ENCODE measurements around the gene TMEM186. TPM values are rescaled to one million over a fixed set of nuclear protein-coding genes. Genes with fewer than 3 reads are reported as not detected.
"Not testable (repeated sequence)": the region's sequence is repeated elsewhere in the genome, so short reads cannot be mapped to it uniquely, and the experiment has no call there.

TMEM186 gene
- total RNA-seq, result 13.0 TPM
- long read RNA-seq, transcript TMEM186-201 (2 exons, 1,448 nt), result major isoform, 15 of 24 reads
- long read RNA-seq, partial matches to known transcripts, result 0 of 24 reads
- long read RNA-seq, other reads (novel, unspliced or antisense), result 9 of 24 reads

- ATAC-seq (peak; percentile 100), DNase-seq (peak; percentile 97)
- intact Hi-C loops (cut with micrococcal nuclease), result no loop called here
Measured at GRCh38 chr16:8797364-8798173, at the start of gene TMEM186, which contains the start of gene PMM2. Gene TMEM186 (minus strand): TSS chr16:8797639. CDS start chr16:8797614, 25 bp downstream. Gene PMM2 (plus strand): TSS chr16:8797839. CDS start chr16:8797883, 44 bp downstream.

GRCh38 chr16:8847145-8847544 is 49.7 kb upstream of the TMEM186 start:
- DNase-seq, result no peak
- intact Hi-C loops (cut with micrococcal nuclease), result no loop called here
- no peak for ATAC-seq

GRCh38 chr16:8846401-8846932 is 49.0 kb upstream of the TMEM186 start:
- ATAC-seq (no peak), DNase-seq (no peak)
- intact Hi-C loops (cut with micrococcal nuclease), result no loop called here

GRCh38 chr16:8845699-8846298 is 48.4 kb upstream of the TMEM186 start:
- intact Hi-C loops (cut with micrococcal nuclease), result no loop called here
- no peak for DNase-seq

GRCh38 chr16:8843296-8843695 is 45.9 kb upstream of the TMEM186 start:
- intact Hi-C loops (cut with micrococcal nuclease); DNase-seq; ATAC-seq: not testable (repeated sequence)

More at GRCh38 chr16:8845699-8846298, 48.4 kb upstream of the TMEM186 start:
- ATAC-seq, result no peak

GRCh38 chr16:8842016-8842415 is 44.6 kb upstream of the TMEM186 start:
- intact Hi-C loops (cut with micrococcal nuclease); ATAC-seq; DNase-seq: not testable (repeated sequence)

- ATAC-seq; intact Hi-C loops (cut with micrococcal nuclease); DNase-seq: not testable (repeated sequence)
Measured at GRCh38 chr16:8837594-8837993, 40.2 kb upstream of the TMEM186 start.

GRCh38 chr16:8836797-8837196 is 39.4 kb upstream of the TMEM186 start:
- intact Hi-C loops (cut with micrococcal nuclease); DNase-seq; ATAC-seq: not testable (repeated sequence)

- intact Hi-C loops (cut with micrococcal nuclease), result no loop called here
- DNase-seq (no peak), ATAC-seq (no peak)
Measured at GRCh38 chr16:8832717-8833105, 35.3 kb upstream of the TMEM186 start.

GRCh38 chr16:8831871-8832716 is 34.7 kb upstream of the TMEM186 start:
- DNase-seq (no peak), ATAC-seq (no peak)
- intact Hi-C loops (cut with micrococcal nuclease), result no loop called here

- no peak for DNase-seq
- intact Hi-C loops (cut with micrococcal nuclease), result no loop called here
- ATAC-seq, result no peak
Measured at GRCh38 chr16:8831450-8831849, 34.0 kb upstream of the TMEM186 start.

GRCh38 chr16:8828541-8829165 is 31.2 kb upstream of the TMEM186 start:
- ATAC-seq, result no peak
- intact Hi-C loops (cut with micrococcal nuclease), result no loop called here
- DNase-seq, result no peak

GRCh38 chr16:8826278-8826879 is 28.9 kb upstream of the TMEM186 start:
- ATAC-seq, result no peak
- intact Hi-C loops (cut with micrococcal nuclease), result no loop called here
- DNase-seq, result no peak

- intact Hi-C loops (cut with micrococcal nuclease), result no loop called here
- ATAC-seq, result no peak
- no peak for DNase-seq
Measured at GRCh38 chr16:8822403-8822802, 25.0 kb upstream of the TMEM186 start.

- DNase-seq (no peak), ATAC-seq (no peak)
- intact Hi-C loops (cut with micrococcal nuclease), result no loop called here
Measured at GRCh38 chr16:8819411-8820034, 22.1 kb upstream of the TMEM186 start.

GRCh38 chr16:8818504-8819270 is 21.2 kb upstream of the TMEM186 start:
- DNase-seq (no peak), ATAC-seq (no peak)
- intact Hi-C loops (cut with micrococcal nuclease), result no loop called here

GRCh38 chr16:8816967-8817655 is 19.7 kb upstream of the TMEM186 start:
- ATAC-seq, result no peak
- DNase-seq, result no peak
- intact Hi-C loops (cut with micrococcal nuclease), result no loop called here
